ENCODE measurements around the gene CAB39. TPM values are rescaled to one million over a fixed set of nuclear protein-coding genes. Genes with fewer than 3 reads are reported as not detected.

The CAB39 gene
- total RNA-seq, 1 donor from 2014 or later = 59.0 TPM

GRCh38 chr2:230692760-230693159 lies 19.9 kb upstream of the CAB39 start:
- H3K27me3 Mint-ChIP-seq (ENCODE audit: insufficient read depth, low read depth) = peaks cover 4% of the 10 kb centered on the region
- H3K9me3 ChIP-seq (ENCODE audit: low read depth) = no peaks in the 10 kb centered on the region
- no peak overlapping the region for H3K4me3 Mint-ChIP-seq
- H3K79me2 ChIP-seq (ENCODE audit: low read depth) = no peaks in the 10 kb centered on the region
- no peaks in the 10 kb centered on the region for H3K36me3 ChIP-seq
- H3K27ac Mint-ChIP-seq = no peak overlapping the region
- H3K9ac ChIP-seq = no peak overlapping the region
- no peak overlapping the region for H3K27ac ChIP-seq
- no peaks in the 10 kb centered on the region for H3K9me3 Mint-ChIP-seq
- no peak overlapping the region for H3K4me3 ChIP-seq
- H3K27me3 ChIP-seq = no peaks in the 10 kb centered on the region
- no peak overlapping the region for H3K4me2 ChIP-seq
- no peaks in the 10 kb centered on the region for H4K20me1 ChIP-seq (ENCODE audit: low read depth)
- no peaks in the 10 kb centered on the region for H3K4me1 ChIP-seq
- no peak overlapping the region for H2AFZ ChIP-seq (replicated peaks)
- H3K4me1 Mint-ChIP-seq = peaks cover 13% of the 10 kb centered on the region
- no peak for DNase-seq (ENCODE audit: low spot score)
- no peaks in the 10 kb centered on the region for H3K36me3 Mint-ChIP-seq
- TF ChIP-seq EZH2 (IDR thresholded peaks at IDR 0.05) (no peak), EZH2phosphoT487 (IDR thresholded peaks at IDR 0.05) (no peak), CTCF (IDR thresholded peaks at IDR 0.05) (no peak)
- H3F3A ChIP-seq (ENCODE audit: low read depth) = peaks cover 5% of the 10 kb centered on the region

DNA sequence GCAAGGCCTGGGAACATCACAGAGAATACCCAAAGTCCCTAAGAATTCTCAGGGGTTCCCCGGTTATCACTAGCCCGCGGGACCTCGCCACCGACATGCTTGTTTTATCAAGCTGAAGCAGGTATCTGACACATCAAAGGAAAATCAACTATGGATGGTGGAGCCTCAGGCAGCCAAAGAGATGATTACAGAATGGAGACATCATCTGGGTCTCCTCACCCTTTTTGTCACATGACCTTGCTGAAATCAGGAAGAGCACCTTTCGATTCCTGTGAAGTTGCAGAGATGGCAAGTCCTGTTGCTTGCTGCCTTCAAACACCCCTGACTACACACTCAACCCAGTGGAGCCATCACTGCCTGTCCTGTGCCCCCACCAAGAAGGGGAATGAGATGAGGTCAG lies 19.2 kb upstream of the CAB39 start:
- Mint-ChIP-seq H3K36me3 (no peaks in the 10 kb centered on the region), H3K4me3 (no peak overlapping the region), H3K4me1 (peaks cover 9% of the 10 kb centered on the region), H3K27me3 (ENCODE audit: insufficient read depth, low read depth) (peaks cover 4% of the 10 kb centered on the region), H3K9me3 (no peaks in the 10 kb centered on the region), H3K27ac (no peak overlapping the region)
- H2AFZ ChIP-seq (replicated peaks) = no peak overlapping the region
- no peak overlapping the region for H3K27ac ChIP-seq
- H3K4me1 ChIP-seq = no peaks in the 10 kb centered on the region
- no peaks in the 10 kb centered on the region for H3K79me2 ChIP-seq (ENCODE audit: low read depth)
- DNase-seq (ENCODE audit: low spot score) = no peak
- H3F3A ChIP-seq (ENCODE audit: low read depth) = peaks cover 5% of the 10 kb centered on the region
- H3K9me3 ChIP-seq (ENCODE audit: low read depth) = no peaks in the 10 kb centered on the region
- no peaks in the 10 kb centered on the region for H3K36me3 ChIP-seq
- H3K27me3 ChIP-seq = no peaks in the 10 kb centered on the region
- no peak overlapping the region for H3K9ac ChIP-seq
- no peak overlapping the region for H3K4me2 ChIP-seq
- TF ChIP-seq EZH2 (IDR thresholded peaks at IDR 0.05) (no peak), EZH2phosphoT487 (IDR thresholded peaks at IDR 0.05) (no peak)
- no peaks in the 10 kb centered on the region for H4K20me1 ChIP-seq (ENCODE audit: low read depth)
- H3K4me3 ChIP-seq = no peak overlapping the region

DNA sequence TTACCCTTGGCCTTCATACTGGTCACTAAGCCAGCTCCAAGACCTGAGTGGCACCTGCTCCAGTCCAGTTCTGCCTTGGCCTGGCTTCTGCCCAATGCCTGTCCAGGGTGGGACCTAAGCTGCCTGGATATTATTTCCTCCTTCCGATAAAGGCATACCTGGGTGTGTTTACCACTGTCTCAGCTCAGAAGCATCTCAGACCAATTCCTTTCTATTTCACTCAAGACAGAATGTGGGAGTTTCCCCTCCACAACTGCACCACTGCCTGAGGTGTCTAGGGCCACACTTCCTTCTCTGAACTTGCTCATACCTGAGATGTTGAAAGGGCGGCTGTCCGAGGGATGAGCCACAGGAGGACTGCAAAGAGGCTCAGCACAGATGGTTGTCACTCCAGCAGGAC lies 18.4 kb upstream of the CAB39 start:
- no peak overlapping the region for H3K4me2 ChIP-seq
- peaks cover 5% of the 10 kb centered on the region for H3F3A ChIP-seq (ENCODE audit: low read depth)
- Mint-ChIP-seq H3K4me3 (no peak overlapping the region), H3K27me3 (ENCODE audit: insufficient read depth, low read depth) (peaks cover 4% of the 10 kb centered on the region), H3K4me1 (peaks cover 9% of the 10 kb centered on the region), H3K27ac (peak overlapping the region; percentile 87), H3K9me3 (no peaks in the 10 kb centered on the region), H3K36me3 (no peaks in the 10 kb centered on the region)
- H3K9ac ChIP-seq = no peak overlapping the region
- no peaks in the 10 kb centered on the region for H3K9me3 ChIP-seq (ENCODE audit: low read depth)
- H3K27ac ChIP-seq = no peak overlapping the region
- no peak overlapping the region for H3K4me3 ChIP-seq
- no peak overlapping the region for H2AFZ ChIP-seq (replicated peaks)
- H3K27me3 ChIP-seq = no peaks in the 10 kb centered on the region
- no peak for DNase-seq (ENCODE audit: low spot score)
- H3K36me3 ChIP-seq = no peaks in the 10 kb centered on the region
- no peak for TF ChIP-seq EZH2phosphoT487 (IDR thresholded peaks at IDR 0.05)
- no peak for TF ChIP-seq CTCF (IDR thresholded peaks at IDR 0.05)
- TF ChIP-seq EZH2 (IDR thresholded peaks at IDR 0.05) = no peak
- no peaks in the 10 kb centered on the region for H3K79me2 ChIP-seq (ENCODE audit: low read depth)
- H3K4me1 ChIP-seq = no peaks in the 10 kb centered on the region
- H4K20me1 ChIP-seq (ENCODE audit: low read depth) = no peaks in the 10 kb centered on the region

DNA sequence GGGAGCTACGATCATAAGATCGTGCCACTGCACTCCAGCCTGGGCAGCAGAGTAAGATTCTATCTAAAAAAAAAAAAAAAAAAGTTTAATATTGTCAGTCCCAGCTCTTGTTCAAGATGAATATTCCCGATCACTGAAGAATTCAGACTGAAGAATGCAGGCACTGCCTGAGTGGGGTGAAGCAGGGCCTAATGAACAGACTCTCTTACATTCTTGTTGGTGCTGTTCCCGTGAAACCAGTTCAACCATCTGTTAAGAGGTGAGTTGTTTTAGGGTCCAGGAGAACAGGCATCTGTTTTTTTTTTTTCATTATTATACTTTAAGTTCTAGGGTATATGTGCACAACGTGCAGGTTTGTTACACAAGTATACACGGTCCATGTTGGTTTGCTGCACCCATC lies 17.1 kb upstream of the CAB39 start:
- H3K36me3 Mint-ChIP-seq = no peaks in the 10 kb centered on the region
- Histone ChIP-seq H4K20me1 (ENCODE audit: low read depth) (no peaks in the 10 kb centered on the region), H2AFZ (replicated peaks) (no peak overlapping the region), H3F3A (ENCODE audit: low read depth) (peaks cover 5% of the 10 kb centered on the region), H3K36me3 (no peaks in the 10 kb centered on the region), H3K27me3 (no peaks in the 10 kb centered on the region), H3K4me2 (no peak overlapping the region), H3K9ac (no peak overlapping the region), H3K9me3 (ENCODE audit: low read depth) (no peaks in the 10 kb centered on the region), H3K4me1 (no peaks in the 10 kb centered on the region), H3K27ac (no peak overlapping the region), H3K4me3 (no peak overlapping the region), H3K79me2 (ENCODE audit: low read depth) (no peaks in the 10 kb centered on the region)
- no peaks in the 10 kb centered on the region for H3K9me3 Mint-ChIP-seq
- no peak overlapping the region for H3K27ac Mint-ChIP-seq
- TF ChIP-seq EZH2phosphoT487 (IDR thresholded peaks at IDR 0.05) (no peak), CTCF (IDR thresholded peaks at IDR 0.05) (no peak), EZH2 (IDR thresholded peaks at IDR 0.05) (no peak)
- H3K27me3 Mint-ChIP-seq (ENCODE audit: insufficient read depth, low read depth) = peaks cover 4% of the 10 kb centered on the region
- no peak overlapping the region for H3K4me3 Mint-ChIP-seq
- no peak for DNase-seq (ENCODE audit: low spot score)
- H3K4me1 Mint-ChIP-seq = peaks cover 9% of the 10 kb centered on the region

Measured in neural progenitor cell (in vitro differentiated cells).